Muscle of arm (tissue), 12 donors: ENCODE measurements around the gene E4F1. TPM values are rescaled to one million over a fixed set of nuclear protein-coding genes. Genes with fewer than 3 reads are reported as not detected.
"Not testable (repeated sequence)": the region's sequence is repeated elsewhere in the genome, so short reads cannot be mapped to it uniquely, and the experiment has no call there.

Experiments
- DNase-seq: peaks from one replicate; pipeline ENCODE4 v3.0.0-alpha.2; 2013
- polyA plus RNA-seq, 12 donors: library from polyadenylated mRNA; unstranded; fragments of 120-200 nt; gene quantifications; one replicate each; pipeline ENCODE4 v1.2.1, GENCODE V29; 2013; ENCODE audit not compliant: insufficient read length in 12 of 12

E4F1 gene
- polyA plus RNA-seq, 12 donors: 9.7 to 19.9 (median 11.6) TPM; not detected in 1

GRCh38 chr16:2229632-2230250 lies 6.3 kb downstream of the E4F1 start:
- no peak for DNase-seq

- DNase-seq: no peak
These were observed 7.0 kb downstream of the E4F1 start for GRCh38 chr16:2230376-2230775.

- DNase-seq: no peak
These were observed 7.9 kb downstream of the E4F1 start for GRCh38 chr16:2231016-2231931.

GRCh38 chr16:2232094-2232990 lies 9.0 kb downstream of the E4F1 start:
- DNase-seq: no peak

- no peak for DNase-seq
These were observed 9.8 kb downstream of the E4F1 start for GRCh38 chr16:2233046-2233775.

- DNase-seq: no peak
These were observed 10.8 kb downstream of the E4F1 start for GRCh38 chr16:2233872-2234812.

- no peak for DNase-seq
These were observed 11.4 kb downstream of the E4F1 start for GRCh38 chr16:2234813-2235170.

- no peak for DNase-seq
These were observed 11.9 kb downstream of the E4F1 start for GRCh38 chr16:2235234-2235651.

- DNase-seq: no peak
These were observed 12.4 kb downstream of the E4F1 start for GRCh38 chr16:2235695-2236336.

- no peak for DNase-seq
These were observed 13.1 kb downstream of the E4F1 start, which contains the start of gene DNASE1L2 for GRCh38 chr16:2236337-2237101. TSS of gene DNASE1L2 (plus strand) at chr16:2236444. CDS start at chr16:2236817, 373 bp downstream.

- no peak for DNase-seq
These were observed 13.7 kb downstream of the E4F1 start for GRCh38 chr16:2237102-2237482.

GRCh38 chr16:2237493-2238149 lies 14.2 kb downstream of the E4F1 start:
- no peak for DNase-seq

- no peak for DNase-seq
These were observed 14.9 kb downstream of the E4F1 start for GRCh38 chr16:2238150-2238837.

GRCh38 chr16:2238838-2239675 lies 15.7 kb downstream of the E4F1 start:
- DNase-seq: no peak

GRCh38 chr16:2240331-2240730 lies 16.9 kb downstream of the E4F1 start:
- not testable (repeated sequence) for DNase-seq

- no peak for DNase-seq
These were observed 19.2 kb downstream of the E4F1 start for GRCh38 chr16:2242598-2242997.

GRCh38 chr16:2243031-2243528 lies 19.7 kb downstream of the E4F1 start:
- DNase-seq: no peak
